ENCODE results near the gene CLEC10A.

GRCh38 chr17:7095625-7096024 lies 15.6 kb upstream of the CLEC10A start:
- TF ChIP-seq CTCF (IDR thresholded peaks at IDR 0.05) (no peak), POLR2A (IDR thresholded peaks at IDR 0.05) (no peak), POLR2AphosphoS5 (IDR thresholded peaks at IDR 0.05) (no peak), EP300 (IDR thresholded peaks at IDR 0.05) (no peak)
